NCI-H345 (cell line): ENCODE data around the gene PWWP2B.
"Not testable (repeated sequence)": the region's sequence is repeated elsewhere in the genome, so short reads cannot be mapped to it uniquely, and the experiment has no call there.

Source experiments
- DNase-seq: peaks from one replicate; lab custom pipeline; 2025; lab: John Stamatoyannopoulos, UW

The PWWP2B gene

DNA sequence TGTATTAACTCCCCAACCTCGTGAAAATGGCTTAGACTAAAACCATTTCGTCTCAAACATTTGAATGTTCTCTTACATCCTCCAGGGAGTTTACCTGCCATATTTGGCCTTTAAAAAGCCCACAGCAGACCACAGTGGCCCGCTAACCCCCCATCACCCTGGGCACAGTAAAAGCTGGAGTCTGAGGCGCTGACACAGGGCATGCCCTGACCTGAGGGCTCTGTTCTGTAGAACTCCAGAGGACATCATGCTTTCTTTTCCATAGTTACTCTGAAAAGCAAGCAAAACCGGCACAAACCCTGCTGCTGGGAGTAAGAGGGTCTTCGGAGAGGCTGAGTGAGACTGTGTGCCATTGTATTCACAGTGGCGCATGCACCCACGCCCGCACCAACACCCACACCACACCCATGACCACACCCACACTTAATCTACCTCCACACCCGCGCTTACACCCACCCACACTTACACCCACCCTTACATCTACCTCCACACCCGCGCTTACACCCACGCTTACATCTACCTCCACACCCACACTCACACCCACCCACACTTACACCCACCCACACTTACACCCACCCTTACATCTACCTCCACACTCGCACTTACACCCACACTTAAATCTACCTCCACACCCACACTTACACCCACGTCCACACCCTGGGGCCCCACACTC, 32.9 kb upstream of the PWWP2B start:
- peak; percentile 11 for DNase-seq

DNA sequence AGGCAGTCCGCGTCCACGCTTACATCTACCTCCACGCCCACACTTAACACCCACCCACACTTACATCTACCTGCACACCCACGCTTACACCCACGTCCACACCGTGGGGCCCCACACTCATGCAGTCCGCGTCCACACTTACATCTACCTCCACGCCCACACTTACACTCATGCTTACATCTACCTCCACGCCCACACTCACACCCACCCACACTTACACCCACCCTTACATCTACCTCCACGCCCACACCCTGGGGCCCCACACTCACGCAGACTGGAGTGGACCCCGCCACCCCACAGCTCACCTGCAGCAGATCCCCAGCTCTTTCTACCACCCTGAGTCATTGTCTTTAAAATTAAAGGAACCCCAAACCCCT, 32.4 kb upstream of the PWWP2B start:
- DNase-seq = no peak

DNA sequence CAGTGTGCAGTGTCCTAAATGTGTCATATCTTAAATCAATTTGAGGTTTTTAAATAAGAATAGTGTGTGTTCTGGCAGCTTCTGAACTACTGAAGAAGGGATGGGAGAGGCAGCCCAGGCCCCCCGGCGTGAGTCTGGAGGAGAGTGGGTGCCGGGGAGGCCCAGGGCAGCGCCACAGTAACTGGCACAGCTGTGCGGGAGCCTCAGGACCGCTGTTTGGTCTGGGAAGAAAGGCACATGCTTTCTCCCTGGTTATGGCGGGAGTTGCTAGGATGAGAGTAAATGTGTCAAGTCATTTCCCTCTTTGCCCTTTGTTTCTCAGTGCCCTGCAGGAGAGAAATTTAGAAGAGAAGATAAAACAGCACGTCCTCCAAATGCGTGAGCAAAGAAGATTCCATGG, 31.9 kb upstream of the PWWP2B start:
- DNase-seq = no peak

DNA sequence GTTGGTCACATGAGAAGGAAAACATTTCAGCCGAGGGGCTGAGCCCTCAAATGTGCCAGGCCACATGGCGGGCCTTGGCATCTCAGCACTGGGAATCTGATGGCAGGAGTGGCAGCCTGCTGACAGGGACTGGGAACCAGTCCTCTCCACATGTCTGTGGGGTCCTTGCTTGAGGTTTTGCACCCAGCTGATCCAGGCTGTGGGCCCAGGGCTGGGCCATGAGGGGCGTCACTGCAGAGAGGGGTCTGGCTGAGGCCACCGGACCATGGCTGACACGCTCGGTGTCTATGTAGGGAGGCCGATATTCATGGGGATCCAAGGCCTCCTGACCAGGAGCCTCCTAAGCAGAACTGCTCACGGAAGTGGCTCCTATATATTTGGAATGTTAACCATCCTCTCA, 31.0 kb upstream of the PWWP2B start:
- DNase-seq = no peak

DNA sequence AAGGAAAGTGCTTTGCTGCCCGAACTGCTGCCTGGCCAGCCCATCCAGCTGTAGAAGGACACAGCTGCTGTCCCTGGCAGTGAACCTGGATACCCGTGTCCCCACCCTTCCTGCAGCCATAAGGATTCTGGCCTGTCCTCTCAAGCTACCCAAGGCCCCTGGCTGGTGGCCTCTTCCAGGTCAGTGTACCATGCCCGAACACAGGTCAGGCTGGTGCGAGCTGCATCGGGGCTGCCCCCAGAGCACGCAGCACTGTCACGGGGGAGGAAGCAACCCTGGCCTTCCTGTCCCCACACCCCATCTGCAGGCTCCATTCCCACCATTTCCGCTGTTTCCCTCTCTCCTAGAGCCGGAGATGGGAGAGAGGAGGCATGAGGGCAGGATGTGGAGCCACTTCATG, 30.5 kb upstream of the PWWP2B start:
- DNase-seq = no peak

DNA sequence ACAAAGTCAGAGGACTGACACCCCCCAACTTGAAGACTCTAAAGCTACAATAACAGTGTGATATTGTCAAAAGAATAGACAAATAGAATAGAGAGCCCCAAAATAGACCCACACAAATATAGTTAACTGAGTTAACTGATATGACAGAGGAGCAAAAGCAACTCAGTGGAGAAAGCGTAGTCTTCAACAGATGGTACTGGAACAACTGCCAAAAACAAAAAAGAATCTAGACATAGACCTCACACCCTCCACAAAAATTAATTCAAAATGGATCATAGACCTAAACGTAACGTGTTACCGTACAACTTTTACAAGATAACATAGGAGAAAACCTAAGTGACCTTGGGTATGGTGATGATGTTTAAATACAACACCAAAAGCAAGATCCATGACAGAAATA, 28.6 kb upstream of the PWWP2B start:
- DNase-seq = no peak

DNA sequence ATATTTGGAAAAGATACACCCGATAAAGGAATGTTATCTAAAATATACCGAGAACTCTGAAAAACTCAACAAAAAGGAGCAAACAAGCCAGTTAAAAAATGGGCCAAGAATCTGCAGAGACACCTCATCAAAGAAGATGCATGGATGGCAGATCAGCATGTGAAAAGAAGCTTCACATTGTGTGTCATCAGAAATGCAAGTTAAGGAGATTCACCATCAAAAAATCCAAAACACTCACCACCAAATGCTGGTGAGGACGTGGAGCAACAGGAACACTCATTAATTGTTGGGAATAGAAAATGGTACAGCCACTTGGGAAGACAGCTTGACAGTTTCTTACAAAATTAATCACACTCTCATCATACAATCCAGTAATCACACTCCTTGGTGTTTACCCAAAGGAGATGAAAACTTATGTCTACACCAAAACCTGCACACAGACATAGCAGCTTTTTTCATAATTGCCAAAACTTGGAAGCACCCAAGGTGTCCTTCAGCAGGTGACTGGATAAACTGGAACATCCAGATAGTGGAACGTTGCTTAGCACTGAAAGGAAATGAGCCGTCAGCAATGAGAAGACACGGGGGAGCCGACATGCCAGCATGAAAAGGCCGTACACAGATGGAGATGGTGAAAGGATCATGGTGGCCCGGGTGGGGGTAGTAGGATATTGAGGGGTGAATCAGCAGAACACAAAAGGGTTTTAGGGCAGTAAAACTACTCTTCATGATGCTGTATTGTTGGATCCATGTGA, 27.9 kb upstream of the PWWP2B start:
- DNase-seq = no peak

DNA sequence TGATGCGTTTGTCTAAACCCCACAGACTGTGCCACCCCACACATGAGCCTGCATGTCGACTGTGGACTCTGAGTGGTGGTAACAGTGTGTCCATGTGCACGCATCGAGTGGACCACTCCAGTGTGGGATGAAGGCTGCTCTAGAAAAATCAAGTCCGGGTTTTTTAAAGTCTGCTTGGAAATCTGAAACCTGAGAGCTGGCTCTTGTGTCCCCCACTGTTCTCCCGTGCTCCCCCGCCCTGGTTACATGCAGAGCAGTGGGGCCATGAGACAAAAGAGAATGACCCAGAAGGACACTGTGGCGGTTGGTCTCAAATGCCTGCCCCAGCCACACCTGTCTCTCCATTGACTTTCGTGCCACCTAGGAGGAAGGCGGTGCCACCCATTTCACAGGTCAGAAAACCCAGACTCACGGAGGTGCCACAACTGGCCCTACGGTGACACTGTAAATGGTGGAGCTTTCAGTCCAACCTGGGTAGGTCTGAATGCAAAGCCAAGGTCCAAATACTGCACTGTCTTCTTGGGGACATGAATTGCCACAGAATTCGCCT, 27.3 kb upstream of the PWWP2B start:
- no peak for DNase-seq

DNA sequence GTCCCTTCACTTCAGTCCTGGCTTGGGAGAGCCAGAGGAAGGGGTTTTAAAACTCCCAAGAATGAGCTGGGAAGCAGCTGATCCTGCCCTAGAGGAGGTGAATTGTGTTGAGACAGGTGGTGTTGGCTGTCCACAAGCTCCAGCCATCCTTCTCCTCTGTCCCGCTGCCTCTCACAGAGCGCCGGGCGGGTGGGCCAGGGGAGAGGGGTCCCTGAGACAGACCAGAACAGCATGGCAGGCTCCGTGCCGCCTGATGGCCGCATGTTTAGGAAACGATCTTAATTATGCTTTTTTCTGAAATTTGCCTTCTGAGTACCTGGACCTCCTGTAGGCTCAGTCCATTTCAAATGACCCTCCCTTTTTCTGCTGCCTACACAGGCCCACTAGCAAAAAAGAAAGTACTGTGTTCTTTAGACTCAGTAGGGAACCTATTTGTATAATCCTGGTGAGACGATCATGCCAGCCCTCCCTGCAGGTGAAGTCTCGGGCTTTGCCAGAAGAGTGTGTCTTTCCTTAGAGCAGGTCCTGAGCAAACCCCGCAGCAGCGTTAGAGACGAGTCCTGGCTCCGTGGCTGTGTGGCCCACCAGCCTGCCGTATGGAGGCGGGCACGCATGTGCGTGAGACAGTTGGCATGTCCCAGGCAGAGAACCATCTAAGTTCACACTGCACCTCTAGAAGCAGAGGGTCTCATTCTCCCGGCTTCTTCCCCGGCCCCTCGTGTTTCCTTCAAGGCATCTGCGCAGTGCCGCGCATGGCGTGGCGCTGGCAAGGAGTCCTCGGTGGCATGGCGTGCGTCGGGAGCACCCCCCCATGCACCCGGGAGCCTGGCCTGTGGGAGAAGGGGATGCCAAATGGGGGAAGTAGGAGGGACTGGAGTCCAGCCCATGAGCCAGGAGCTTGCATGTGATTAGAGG, 26.3 kb upstream of the PWWP2B start:
- no peak for DNase-seq

DNA sequence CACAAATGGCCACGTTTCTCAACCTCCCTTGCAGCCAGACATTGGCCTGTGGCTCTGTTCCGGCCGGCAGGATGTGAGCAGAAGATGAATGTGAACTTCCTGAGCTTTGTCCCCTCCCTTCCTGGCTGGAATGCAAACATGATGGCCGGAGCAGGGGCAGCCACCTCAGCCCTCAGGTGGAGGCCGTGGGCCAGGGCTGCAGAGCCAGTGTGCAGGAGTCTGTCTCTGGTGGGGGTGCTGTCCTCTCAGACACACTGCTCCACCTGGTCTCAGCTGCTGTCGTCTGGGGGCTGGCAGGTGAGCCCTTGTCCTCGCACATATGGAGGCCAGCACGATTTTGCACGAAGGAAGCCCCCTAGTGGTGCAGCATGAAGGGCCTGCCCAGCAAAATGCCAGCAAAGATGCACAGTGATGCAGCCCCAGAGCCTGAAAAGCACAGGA, 25.3 kb upstream of the PWWP2B start:
- DNase-seq = no peak

DNA sequence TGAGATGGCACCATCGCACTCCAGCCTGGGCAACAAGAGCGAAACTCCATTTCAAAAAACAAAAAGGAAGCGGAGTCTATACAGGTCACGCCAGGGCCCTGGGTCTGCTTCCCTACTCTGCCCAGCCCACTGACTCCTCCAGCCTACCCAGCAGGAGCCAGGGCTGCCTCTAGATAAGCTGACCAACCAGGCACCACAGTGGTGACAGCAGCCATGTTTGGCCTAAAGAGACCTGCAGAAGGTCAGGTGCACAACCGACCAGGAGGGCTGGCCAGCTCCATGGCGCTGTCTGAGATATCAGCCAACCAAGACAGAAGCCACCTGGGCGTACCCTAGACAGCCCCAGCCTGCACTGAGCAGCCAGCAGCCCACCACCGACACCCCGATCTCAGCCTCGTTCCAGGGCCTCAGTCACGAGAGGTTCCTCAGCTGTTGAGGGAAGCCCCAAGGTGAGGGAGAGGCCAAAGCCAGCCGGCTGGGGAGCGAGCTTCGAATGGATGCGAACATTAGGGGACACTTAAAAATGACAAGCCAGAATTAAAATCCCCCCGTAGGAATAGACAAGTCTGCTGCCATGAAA, 24.4 kb upstream of the PWWP2B start:
- DNase-seq = no peak

DNA sequence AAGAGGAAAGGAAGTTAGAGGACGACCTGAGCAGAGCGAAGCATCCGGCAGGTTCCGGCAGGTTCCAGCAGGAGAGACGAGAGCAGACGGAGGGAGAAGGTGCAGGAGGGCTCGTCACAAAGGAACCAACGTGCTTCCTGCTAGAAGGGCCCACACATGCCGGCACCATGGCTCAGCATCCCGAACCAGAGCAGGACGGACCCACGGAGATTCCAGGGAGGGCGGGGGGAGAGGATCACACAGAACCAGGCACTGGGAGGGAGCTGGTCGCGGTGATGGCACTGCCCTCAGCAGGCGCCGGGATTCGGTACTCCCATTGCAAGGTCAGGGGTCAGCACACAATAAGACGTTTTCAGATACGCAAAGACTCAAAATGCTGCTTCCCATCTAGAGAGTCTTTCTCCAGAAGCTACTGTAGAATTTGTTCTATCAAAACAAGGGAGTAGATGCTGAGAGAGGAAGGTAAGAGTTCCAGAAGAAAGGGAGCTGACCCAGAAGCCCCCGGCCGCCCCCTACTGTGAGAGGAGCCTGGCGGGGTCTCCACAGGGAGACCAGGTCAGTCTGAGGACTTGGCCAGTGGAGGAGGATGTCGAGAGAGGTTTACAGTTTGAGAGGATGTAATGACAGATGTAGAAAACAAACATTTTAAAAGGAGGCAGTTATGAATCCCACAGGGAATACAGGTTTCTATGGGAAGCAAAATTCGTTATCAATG, 23.6 kb upstream of the PWWP2B start:
- DNase-seq = no peak

DNA sequence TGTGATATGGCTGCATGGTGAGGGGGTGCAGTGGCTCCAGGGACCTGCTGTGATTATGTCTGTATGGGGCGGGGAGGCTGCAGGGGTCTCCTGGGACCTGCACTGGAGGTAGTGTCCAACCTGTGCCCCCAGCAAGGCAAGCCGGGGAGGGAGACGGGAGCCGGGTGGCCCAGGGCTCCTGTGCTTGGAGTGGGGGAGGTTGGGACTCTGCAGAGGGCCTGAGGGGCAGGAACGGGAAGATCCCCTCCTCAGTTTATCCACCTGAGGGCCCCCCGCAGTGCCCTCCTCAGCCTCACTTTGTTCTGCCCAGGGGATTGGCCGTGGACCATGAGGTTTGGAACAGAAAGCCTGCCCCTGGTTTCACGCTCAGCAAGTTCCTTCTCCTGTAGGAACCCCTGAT, 22.8 kb upstream of the PWWP2B start:
- no peak for DNase-seq

DNA sequence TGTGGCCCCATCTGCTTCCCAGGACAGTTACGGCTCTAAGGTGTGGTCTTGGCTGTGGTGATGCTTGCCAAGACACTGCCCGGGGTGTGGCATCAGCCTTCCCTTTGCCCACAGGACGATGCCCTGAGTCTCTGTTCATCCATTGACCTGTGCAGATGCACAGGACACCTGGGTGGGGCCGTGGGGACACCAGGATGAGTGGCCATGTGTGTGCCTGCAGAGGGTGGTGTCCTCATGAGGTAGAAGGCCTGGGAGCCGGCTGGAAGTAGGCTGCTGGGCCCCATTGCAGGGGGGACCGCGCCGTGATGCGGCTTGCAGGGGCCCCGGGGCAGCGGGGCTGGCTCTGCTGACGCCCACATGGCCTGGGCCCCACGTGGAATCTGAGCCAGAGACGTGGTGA, 22.4 kb upstream of the PWWP2B start:
- DNase-seq = no peak

DNA sequence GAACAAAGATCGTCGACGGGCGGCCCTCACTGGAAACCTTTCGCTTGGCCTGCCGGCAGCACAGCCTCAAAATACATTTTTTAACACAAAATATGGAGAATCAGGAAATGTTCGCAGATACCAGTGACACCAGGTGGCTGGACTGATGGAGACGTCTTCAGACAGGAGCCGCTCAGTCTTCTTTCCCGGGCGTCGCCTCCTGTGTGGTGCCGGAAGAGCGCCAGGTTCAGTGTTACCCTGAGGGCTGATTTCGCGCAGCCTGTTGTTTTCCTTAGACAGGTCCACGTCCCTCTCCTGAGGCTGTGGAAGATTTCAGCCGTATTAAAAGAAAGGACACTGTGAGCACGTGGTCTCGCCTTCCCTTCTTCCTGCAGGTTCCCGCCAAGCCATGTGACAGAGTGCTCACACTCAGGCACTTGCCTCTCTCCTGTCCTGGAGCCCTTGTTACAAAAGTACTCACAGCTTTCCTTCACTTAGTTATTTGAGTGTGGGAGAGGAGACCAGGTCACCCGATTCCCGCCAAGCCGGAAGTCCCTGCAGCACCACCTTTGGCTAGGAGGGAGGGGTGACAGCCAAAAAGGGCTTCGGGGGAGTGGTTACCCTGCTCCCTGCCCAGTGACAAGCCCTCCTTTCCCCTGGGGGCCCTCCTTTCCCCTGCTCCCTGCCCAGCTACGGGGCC, 21.7 kb upstream of the PWWP2B start:
- no peak for DNase-seq

DNA sequence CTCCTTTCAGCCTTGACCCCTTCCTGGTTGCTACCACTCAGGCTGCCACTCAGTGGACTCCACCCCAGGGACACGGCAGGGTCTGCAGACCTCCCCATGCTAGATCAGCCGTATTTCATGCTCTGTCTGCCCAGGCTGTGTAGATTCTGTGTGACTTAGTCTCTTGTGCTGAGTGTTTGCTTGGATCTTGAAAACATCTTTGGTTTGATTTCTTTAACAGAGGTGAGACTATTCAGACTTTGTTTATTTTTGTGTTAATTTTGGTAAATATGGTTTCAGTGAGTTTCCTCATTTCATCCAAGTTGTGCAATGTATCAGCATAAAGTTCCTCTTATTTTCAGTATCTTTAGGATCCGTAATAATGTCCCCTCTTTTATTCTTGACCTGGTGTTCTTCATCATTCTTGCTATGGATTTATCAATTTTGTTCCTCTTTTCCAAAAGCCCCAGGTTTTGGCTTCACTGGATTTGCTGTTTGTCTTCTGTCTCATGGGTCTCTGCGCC, 21.2 kb upstream of the PWWP2B start:
- no peak for DNase-seq

DNA sequence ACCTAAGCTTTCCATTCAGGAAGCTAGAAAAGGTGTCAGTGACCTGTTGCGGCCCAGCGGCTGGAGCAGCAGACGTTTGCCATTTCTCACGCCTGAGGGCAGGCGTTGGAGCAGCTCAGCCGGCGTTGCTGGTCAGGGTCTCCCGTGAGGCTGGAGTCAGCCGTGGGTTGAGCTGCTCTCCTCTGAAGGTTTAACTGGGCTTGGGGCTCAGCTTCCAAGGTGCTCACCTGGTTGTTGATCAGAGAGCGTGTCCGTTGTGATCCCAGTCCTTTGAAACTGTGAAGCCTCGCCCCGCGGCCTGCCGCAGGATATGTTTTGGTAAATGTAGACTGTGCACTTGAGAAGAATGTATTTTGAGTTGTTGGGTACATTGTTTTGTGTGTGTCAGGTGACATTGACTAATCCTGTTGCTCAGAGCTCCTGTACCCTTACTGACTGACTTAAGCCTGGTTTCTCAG, 20.6 kb upstream of the PWWP2B start:
- DNase-seq = no peak

DNA sequence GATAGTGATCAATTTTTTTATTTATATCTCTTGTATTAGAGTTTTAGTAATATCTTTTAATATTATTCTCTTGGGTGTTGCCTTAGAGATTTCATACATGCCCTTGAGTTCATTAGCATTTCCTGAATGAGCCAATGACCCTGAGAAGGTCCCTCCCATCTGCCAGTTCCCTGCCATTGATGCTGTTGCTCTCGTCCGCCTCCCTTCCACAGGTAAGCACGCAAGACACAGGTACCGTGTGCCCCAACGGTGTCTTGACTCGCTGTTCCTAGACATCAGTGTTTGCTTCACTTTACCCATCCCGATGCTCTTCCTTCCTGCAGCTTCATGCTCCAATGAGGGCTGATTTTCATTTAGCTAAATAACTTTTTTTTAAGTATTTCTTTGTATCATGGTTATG, 19.7 kb upstream of the PWWP2B start:
- no peak for DNase-seq

DNA sequence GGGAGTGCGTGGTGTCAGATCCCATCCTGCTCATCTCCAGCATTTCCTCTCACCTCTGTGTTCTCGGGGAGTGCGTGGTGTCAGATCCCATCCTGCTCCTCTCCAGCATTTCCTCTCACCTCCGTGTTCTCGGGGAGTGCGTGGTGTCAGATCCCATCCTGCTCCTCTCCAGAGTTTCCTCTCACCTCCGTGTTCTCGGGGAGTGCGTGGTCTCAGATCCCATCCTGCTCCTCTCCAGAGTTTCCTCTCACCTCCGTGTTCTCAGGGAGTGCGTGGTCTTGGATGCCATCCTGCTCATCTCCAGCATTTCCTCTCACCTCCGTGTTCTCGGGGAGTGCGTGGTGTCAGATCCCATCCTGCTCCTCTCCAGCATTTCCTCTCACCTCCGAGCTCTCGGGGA, 18.0 kb upstream of the PWWP2B start:
- DNase-seq = not testable (repeated sequence)

DNA sequence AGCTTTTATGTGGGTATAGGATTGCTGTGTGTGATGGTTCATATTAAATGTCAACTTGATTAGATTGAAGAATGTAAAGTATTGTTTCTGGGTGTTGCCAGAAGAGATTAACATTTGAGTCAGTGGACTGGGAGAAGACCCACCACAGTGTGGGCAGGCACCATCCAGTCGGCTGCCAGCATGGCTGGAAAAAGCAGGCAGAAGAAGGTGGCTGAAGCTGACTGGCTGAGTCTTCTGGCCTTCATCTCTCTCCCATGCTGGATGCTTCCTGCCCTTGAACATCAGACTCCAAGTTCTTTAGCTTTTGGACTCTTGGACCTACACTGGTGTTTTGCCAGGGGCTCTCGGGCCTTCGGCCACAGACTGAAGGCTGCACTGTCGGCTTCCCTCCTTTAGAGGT, 16.0 kb upstream of the PWWP2B start:
- not testable (repeated sequence) for DNase-seq

DNA sequence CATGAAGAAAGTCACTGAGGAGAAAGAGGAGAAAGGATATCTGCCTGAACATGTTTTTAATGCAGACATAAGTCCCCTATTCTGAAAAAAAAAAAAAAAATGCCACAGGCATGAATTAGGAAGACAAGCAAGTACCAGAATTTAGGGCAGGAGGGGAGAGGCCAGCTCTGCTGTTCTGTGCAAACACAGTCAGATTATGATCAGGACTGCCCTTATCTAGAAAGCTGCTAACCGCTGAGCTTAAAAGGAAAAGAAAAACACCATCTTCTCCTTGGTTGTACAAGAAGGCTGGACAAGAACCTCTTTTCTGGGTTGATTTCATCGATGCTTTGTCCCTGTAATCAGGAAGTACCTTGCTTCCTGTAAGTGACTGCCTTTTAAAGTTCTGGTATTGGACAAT, 15.3 kb upstream of the PWWP2B start:
- DNase-seq = no peak
